K562 (cell line): ENCODE data around the gene NEK4. TPM values are rescaled to one million over a fixed set of nuclear protein-coding genes. Genes with fewer than 3 reads are reported as not detected.

Experiments
- ATAC-seq: fragments of 200-7000 bp; cut with Tn5 transposase; 3 replicates; pipeline ENCODE4 v1.9.1; 2020; ENCODE audit warnings: moderate library complexity
- BruUV-seq: library from RNA; stranded (reverse); fragments of 400-500 nt; replicated peaks from 2 replicates; lab custom pipeline; 2021; lab: Mats Ljungman, UMichigan
- CTCF ChIA-PET: fragments of 300-600 bp; formaldehyde crosslinking; extraction: SDS; loops from one replicate; lab custom pipeline; 2021; ENCODE audit warnings: low intra/inter-chr PET ratio; lab: Yijun Ruan, JAX
- POLR2A ChIA-PET: fragments of 300-600, 350-650 bp; sonication (Branson Sonifier 250); formaldehyde crosslinking; extraction: SDS; loops from one replicate; lab custom pipeline; 2021; ENCODE audit warnings: antibody characterized with exemption, inconsistent platforms; lab: Yijun Ruan, JAX
- DNase-seq, 4 experiments: peaks; one replicate each; pipeline versions ENCODE4 v3.0.0 to v3.0.0-alpha.2; 2011 to 2018; ENCODE audit warnings: low spot score in 3 of 4, mixed read lengths in 3 of 4; ENCODE audit errors: extremely low read depth in 1 of 4
- FAIRE-seq: peaks from 2 replicates; lab custom pipeline; 2011; peaks lifted over from hg19 to GRCh38; lab: Jason Lieb, UNC
- H2AFZ ChIP-seq: 2 replicates; pipeline ENCODE4 v1.6.0; 2011; ENCODE audit warnings: low read depth, low read length, control low read depth, inconsistent platforms
- H3K27ac ChIP-seq: fragments of 200-600 bp; 3 replicates; pipeline ENCODE4 v1.8.0; 2011; ENCODE audit warnings: low read depth, mild to moderate bottlenecking, control low read depth, inconsistent platforms, low read length, moderate library complexity, mixed read lengths; ENCODE audit errors: extremely low read depth
- H3K27me3 ChIP-seq, 2 experiments: fragments of 300-600 bp in 1 of 2; 2 replicates in 1 of 2; 3 replicates in 1 of 2; pipeline versions ENCODE4 v1.6.0 to v1.8.0; 2011; ENCODE audit warnings: inconsistent platforms in 2 of 2, low read length in 2 of 2, mild to moderate bottlenecking in 1 of 2, mixed read lengths in 1 of 2, moderate library complexity in 1 of 2; ENCODE audit not compliant: control insufficient read depth in 2 of 2, insufficient read depth in 2 of 2
- H3K36me3 ChIP-seq: fragments of 300-600 bp; 3 replicates; pipeline ENCODE4 v1.8.0; 2011; ENCODE audit warnings: mild to moderate bottlenecking, low read length, inconsistent platforms; ENCODE audit not compliant: control insufficient read depth, insufficient read depth
- H3K4me1 ChIP-seq, 2 experiments: fragments of 200-600 bp in 1 of 2; replicated peaks in 1 of 2; 2 replicates in 1 of 2; 3 replicates in 1 of 2; pipeline versions ENCODE4 v1.5.1 to v1.8.0; 2011; ENCODE audit warnings: inconsistent platforms in 2 of 2, low read length in 2 of 2, mild to moderate bottlenecking in 1 of 2, mixed read lengths in 1 of 2, moderate library complexity in 1 of 2; ENCODE audit not compliant: control insufficient read depth in 2 of 2, insufficient read depth in 2 of 2
- H3K4me2 ChIP-seq: 2 replicates; pipeline ENCODE4 v1.6.1; 2011; ENCODE audit warnings: low read length, control low read depth, inconsistent platforms, mixed read lengths; ENCODE audit not compliant: insufficient read depth
- H3K4me3 ChIP-seq: fragments of 200-600 bp; sonication (generic), shearing (Covaris generic); 2 replicates; pipeline ENCODE4 v1.5.1; 2016; ENCODE audit warnings: control low read depth, inconsistent platforms
- H3K79me2 ChIP-seq: fragments of 200-600 bp; 3 replicates; pipeline ENCODE4 v1.8.0; 2011; ENCODE audit warnings: low read length, inconsistent platforms; ENCODE audit not compliant: control insufficient read depth, insufficient read depth
- H3K9ac ChIP-seq, 2 experiments: 2 replicates each; pipeline versions ENCODE4 v1.6.0 to v1.6.1; 2011; ENCODE audit warnings: low read depth in 2 of 2, low read length in 2 of 2, control low read depth in 1 of 2, inconsistent platforms in 1 of 2, mild to moderate bottlenecking in 1 of 2, mixed read lengths in 1 of 2; ENCODE audit not compliant: insufficient read depth in 1 of 2
- H3K9me1 ChIP-seq: one replicate; pipeline ENCODE4 v1.6.0; 2011; ENCODE audit warnings: inconsistent platforms, mild to moderate bottlenecking, low read length, moderate library complexity; ENCODE audit not compliant: control insufficient read depth, insufficient read depth
- H3K9me3 ChIP-seq: replicated peaks from 2 replicates; pipeline ENCODE4 v1.5.1; 2011; ENCODE audit warnings: low read depth, low read length, inconsistent platforms; ENCODE audit not compliant: control insufficient read depth, insufficient read depth
- H4K20me1 ChIP-seq: replicated peaks from 2 replicates; pipeline ENCODE4 v1.6.1; 2011; ENCODE audit warnings: low read length, inconsistent platforms, mixed read lengths; ENCODE audit not compliant: control insufficient read depth, insufficient read depth
- GABPB2 ChIP-seq: fragments of 250-450 bp; sonication (Bioruptor Pico); conservative IDR thresholded peaks from 2 replicates; pipeline ENCODE4 v1.5.1; 2021; ENCODE audit warnings: mild to moderate bottlenecking
- MTA2 ChIP-seq: fragments of 450-650 bp; IDR thresholded peaks from 2 replicates; pipeline ENCODE4 v1.6.1; 2016; ENCODE audit warnings: low read depth
- MYBL2 ChIP-seq, 2 experiments: fragments of 450-650 bp in 1 of 2; sonication (generic) in 1 of 2; formaldehyde crosslinking in 1 of 2; IDR thresholded peaks; 2 replicates each; pipeline versions ENCODE4 v1.6.1 to v1.8.1; 2017 to 2022; ENCODE audit warnings: borderline replicate concordance in 1 of 2, inconsistent platforms in 1 of 2, low read depth in 1 of 2, mild to moderate bottlenecking in 1 of 2, missing genetic modification reagents in 1 of 2, moderate library complexity in 1 of 2
- U2AF2 ChIP-seq: fragments of 200-400 bp; formaldehyde crosslinking; optimal IDR thresholded peaks from 2 replicates; pipeline ENCODE3; 2017; ENCODE audit warnings: low read depth, mild to moderate bottlenecking, low read length
- ZNF217 ChIP-seq: sonication (generic); formaldehyde crosslinking; IDR thresholded peaks from 2 replicates; pipeline ENCODE4 v1.8.0; 2022; ENCODE audit warnings: mild to moderate bottlenecking, missing genetic modification reagents
- ZNF699 ChIP-seq: fragments of 250-450 bp; sonication (Bioruptor Pico); IDR thresholded peaks from 2 replicates; pipeline ENCODE4 v1.8.0; 2021; ENCODE audit warnings: mild to moderate bottlenecking, moderate library complexity; ENCODE audit not compliant: insufficient replicate concordance
- ZNF707 ChIP-seq: fragments of 250-450 bp; sonication (Bioruptor Pico); conservative IDR thresholded peaks from 2 replicates; pipeline ENCODE4 v1.8.0; 2022; ENCODE audit warnings: inconsistent platforms, mild to moderate bottlenecking, moderate library complexity
- WGBS: fragments of 100-300 bp; shearing (Covaris generic); methylation state at CpG from one replicate; pipeline ENCODE4 v1.1.6; 2016; ENCODE audit warnings: low coverage, mixed read lengths; ENCODE audit not compliant: insufficient coverage; ENCODE audit errors: missing lambda C conversion rate; 5-methylcytosine and 5-hydroxymethylcytosine counted together
- in situ Hi-C: fragments of 300-500 bp; cut with MboI; formaldehyde crosslinking; loops from 4 replicates; pipeline ENCODE4 v1.15.0; 2018; ENCODE audit warnings: inconsistent platforms, mixed read lengths
- intact Hi-C: fragments of 100-400 bp; cut with micrococcal nuclease; formaldehyde crosslinking; loops from 2 replicates; pipeline ENCODE4 v1.14.2; 2022
- polyA plus RNA-seq, 8 experiments: library from polyadenylated mRNA; depleted of rRNA in 4 of 8; stranded (reverse) in 5 of 8; unstranded in 3 of 8; fragments of >200 nt; fragmentation: Nextera tagmentation in 2 of 8; fragmentation: Illumina TruSeq in 1 of 8; extraction: Ambion mirVana in 2 of 8; extraction: Trizol in 1 of 8; gene quantifications; 2 replicates each; pipeline versions ENCODE4 v1.2.1 to v1.2.3, GENCODE V29; 2011 to 2014; ENCODE audit warnings: inconsistent platforms in 1 of 8, missing spikeins in 1 of 8
- total RNA-seq, 7 experiments: library from RNA; depleted of rRNA in 6 of 7; stranded (reverse); fragments of >200 nt in 6 of 7; fragmentation: Illumina TruSeq in 2 of 7; extraction: Trizol in 2 of 7; gene quantifications; 2 replicates each; pipeline versions ENCODE4 v1.2.1 to v1.2.3, GENCODE V29; 2011 to 2021; ENCODE audit warnings: low replicate concordance in 1 of 7

NEK4 gene
- total and polyA plus RNA-seq, 9 of the 15 experiments (the other 6 are each of a cell fraction or from before 2014, with no cell fraction given) = 5.8 to 23.1 (median 16.6) TPM

- POLR2A ChIA-PET = interaction anchor here (1.2 kb wide), 1 partner anchor 14 kb away, joined by 3 read pairs; no protein-coding TSS in a partner anchor
- no peak for FAIRE-seq
- H3K4me3 ChIP-seq = no peak overlapping the region
- H3K27ac ChIP-seq = no peak overlapping the region
- no peak overlapping the region for H3K9ac ChIP-seq
- intact Hi-C loops = no loop called here
- CTCF ChIA-PET = no interaction called here
- peaks cover 0 to 14% of the 10 kb centered on the region in 2 experiments; a peak in 2 of 5 replicates for H3K4me1 ChIP-seq
- no peaks in the 10 kb centered on the region for H4K20me1 ChIP-seq
- no peak for TF ChIP-seq U2AF2
- TF ChIP-seq ZNF217 (CRISPR knock-in tag) = no peak
- TF ChIP-seq ZNF707 = no peak
- TF ChIP-seq MTA2 = no peak
- no peak for TF ChIP-seq ZNF699 (CRISPR knock-in tag)
- TF ChIP-seq MYBL2 (IDR thresholded peaks at IDR 0.05; ENCODE audit: low read depth) = no peak
- no peak for TF ChIP-seq MYBL2 (CRISPR knock-in tag; IDR thresholded peaks at IDR 0.05; ENCODE audit: borderline replicate concordance)
- no peak for TF ChIP-seq GABPB2 (CRISPR knock-in tag)
- no peaks in the 10 kb centered on the region for H3K9me3 ChIP-seq
- H3K4me2 ChIP-seq = no peak overlapping the region
- no peak for DNase-seq
- no peaks in the 10 kb centered on the region for H3K9me1 ChIP-seq
- H3K36me3 ChIP-seq = no peaks in the 10 kb centered on the region
- 14% methylated on average over 4 of the region's 7 CpGs for WGBS
- in situ Hi-C loops = no loop called here
- H3K27me3 ChIP-seq = peaks cover 0 to 7% of the 10 kb centered on the region in 2 experiments; a peak in 1 of 5 replicates
- ATAC-seq = no peak
- no peaks in the 10 kb centered on the region for H3K79me2 ChIP-seq
- H2AFZ ChIP-seq = peak overlapping the region; percentile 51; the same call in 1 of the 2 replicates
- BruUV-seq = no TSS peak
These were observed 29.3 kb upstream of the NEK4 start for GRCh38 chr3:52800079-52800478.
